ENCODE data around the gene GNG5. TPM values are rescaled to one million over a fixed set of nuclear protein-coding genes. Genes with fewer than 3 reads are reported as not detected.

The GNG5 gene
- total RNA-seq, 1 experiment from 2014 or later = 49.9 TPM

GRCh38 chr1:84510668-84511067 is 4.3 kb upstream of the GNG5 start:
- no TSS peak for BruUV-seq (replicated peaks)
- no peaks in the 10 kb centered on the region for H3K9me2 ChIP-seq (replicated peaks; ENCODE audit: low read length)
- H3K9ac ChIP-seq (ENCODE audit: low read length) = no peak overlapping the region
- no peaks in the 10 kb centered on the region for H4K20me1 ChIP-seq (ENCODE audit: low read length)
- 0 out of 2 replicates have a peak, but pooled peaks cover 4% of the 10 kb centered on the region for H3K9me3 ChIP-seq (ENCODE audit: low read length)
- H3K4me3 ChIP-seq (ENCODE audit: low read length) = no peak overlapping the region
- peaks cover 7% of the 10 kb centered on the region for H3K4me1 ChIP-seq (ENCODE audit: insufficient read depth, low read length)
- H2AFZ ChIP-seq (ENCODE audit: low read length) = no peak overlapping the region
- H3F3A ChIP-seq (ENCODE audit: low read length, unreplicated experiment) = no peaks in the 10 kb centered on the region
- POLR2A ChIA-PET (ENCODE audit: unreplicated experiment) = no interaction called here
- H3K4me2 ChIP-seq (ENCODE audit: low read length) = no peak overlapping the region
- no peak for DNase-seq
- H3K36me3 ChIP-seq (ENCODE audit: low read depth, low read length) = 0 out of 2 replicates have a peak, but pooled peaks cover 3% of the 10 kb centered on the region
- no peak overlapping the region for H3K27ac ChIP-seq (ENCODE audit: low read length)
- intact Hi-C loops (cut with micrococcal nuclease) = no loop called here
- CTCF ChIA-PET = no interaction called here
- H3K79me2 ChIP-seq (ENCODE audit: low read length) = peaks cover 10% of the 10 kb centered on the region
- no peak for ATAC-seq
- TF ChIP-seq CTCF (conservative IDR thresholded peaks at IDR 0.05; ENCODE audit: low read depth, low read length) (no peak), EZH2phosphoT487 (IDR thresholded peaks at IDR 0.05; ENCODE audit: borderline replicate concordance, low read length) (no peak), EZH2 (IDR thresholded peaks at IDR 0.05; ENCODE audit: low read length, unreplicated experiment) (no peak)
- H3K27me3 ChIP-seq (ENCODE audit: low read length) = no peaks in the 10 kb centered on the region

- no TSS peak for BruUV-seq (replicated peaks)
- ChIA-PET CTCF (no interaction called here), POLR2A (ENCODE audit: unreplicated experiment) (no interaction called here)
- no peak overlapping the region for H2AFZ ChIP-seq (ENCODE audit: low read length)
- H3K27me3 ChIP-seq (ENCODE audit: low read length) = no peaks in the 10 kb centered on the region
- H3F3A ChIP-seq (ENCODE audit: low read length, unreplicated experiment) = no peaks in the 10 kb centered on the region
- peaks cover 7% of the 10 kb centered on the region for H3K4me1 ChIP-seq (ENCODE audit: insufficient read depth, low read length)
- no peaks in the 10 kb centered on the region for H3K9me2 ChIP-seq (replicated peaks; ENCODE audit: low read length)
- no peak for ATAC-seq
- no peak for TF ChIP-seq EZH2 (IDR thresholded peaks at IDR 0.05; ENCODE audit: low read length, unreplicated experiment)
- TF ChIP-seq CTCF (conservative IDR thresholded peaks at IDR 0.05; ENCODE audit: low read depth, low read length) = no peak
- TF ChIP-seq EZH2phosphoT487 (IDR thresholded peaks at IDR 0.05; ENCODE audit: borderline replicate concordance, low read length) = no peak
- H3K79me2 ChIP-seq (ENCODE audit: low read length) = peaks cover 15% of the 10 kb centered on the region
- H3K36me3 ChIP-seq (ENCODE audit: low read depth, low read length) = 0 out of 2 replicates have a peak, but pooled peaks cover 3% of the 10 kb centered on the region
- peaks cover 2% of the 10 kb centered on the region; the same call in 1 of the 2 replicates for H4K20me1 ChIP-seq (ENCODE audit: low read length)
- H3K9ac ChIP-seq (ENCODE audit: low read length) = no peak overlapping the region
- 0 out of 2 replicates have a peak, but pooled peaks cover 4% of the 10 kb centered on the region for H3K9me3 ChIP-seq (ENCODE audit: low read length)
- DNase-seq = no peak
- H3K4me3 ChIP-seq (ENCODE audit: low read length) = no peak overlapping the region
- intact Hi-C loops (cut with micrococcal nuclease) = no loop called here
- no peak overlapping the region for H3K27ac ChIP-seq (ENCODE audit: low read length)
- H3K4me2 ChIP-seq (ENCODE audit: low read length) = no peak overlapping the region
Measured at GRCh38 chr1:84510165-84510564, 3.8 kb upstream of the GNG5 start.

GRCh38 chr1:84509029-84509428 is 2.6 kb upstream of the GNG5 start:
- CTCF ChIA-PET = no interaction called here

More at GRCh38 chr1:84509029-84509428, 2.6 kb upstream of the GNG5 start:
- H2AFZ ChIP-seq (ENCODE audit: low read length) = no peak overlapping the region
- peaks cover 27% of the 10 kb centered on the region for H3K79me2 ChIP-seq (ENCODE audit: low read length)
- TF ChIP-seq CTCF (conservative IDR thresholded peaks at IDR 0.05; ENCODE audit: low read depth, low read length) (no peak), EZH2 (IDR thresholded peaks at IDR 0.05; ENCODE audit: low read length, unreplicated experiment) (no peak), EZH2phosphoT487 (IDR thresholded peaks at IDR 0.05; ENCODE audit: borderline replicate concordance, low read length) (no peak)
- no peaks in the 10 kb centered on the region for H3K27me3 ChIP-seq (ENCODE audit: low read length)
- peaks cover 11% of the 10 kb centered on the region for H3K4me1 ChIP-seq (ENCODE audit: insufficient read depth, low read length)
- no peaks in the 10 kb centered on the region for H3K9me2 ChIP-seq (replicated peaks; ENCODE audit: low read length)
- no peaks in the 10 kb centered on the region for H3F3A ChIP-seq (ENCODE audit: low read length, unreplicated experiment)
- H3K4me3 ChIP-seq (ENCODE audit: low read length) = no peak overlapping the region
- no peak overlapping the region for H3K27ac ChIP-seq (ENCODE audit: low read length)
- POLR2A ChIA-PET (ENCODE audit: unreplicated experiment) = no interaction called here
- H3K36me3 ChIP-seq (ENCODE audit: low read depth, low read length) = 0 out of 2 replicates have a peak, but pooled peaks cover 3% of the 10 kb centered on the region
- H4K20me1 ChIP-seq (ENCODE audit: low read length) = peaks cover 13% of the 10 kb centered on the region
- 0 out of 2 replicates have a peak, but pooled peaks cover 4% of the 10 kb centered on the region for H3K9me3 ChIP-seq (ENCODE audit: low read length)
- BruUV-seq (replicated peaks) = no TSS peak
- DNase-seq (no peak), ATAC-seq (no peak)
- no peak overlapping the region for H3K4me2 ChIP-seq (ENCODE audit: low read length)
- intact Hi-C loops (cut with micrococcal nuclease) = loop anchor here (5.0 to 10.0 kb wide), 3 partner anchors 67 to 426 kb away; no protein-coding TSS in a partner anchor
- no peak overlapping the region for H3K9ac ChIP-seq (ENCODE audit: low read length)
